Activated naive CD4-positive, alpha-beta T cell treated with anti-CD3 and anti-CD28 coated beads, Interleukin-2, amount 50 U/mL, for 24 hours (primary cell): ENCODE results near the gene NBAS.
A peak's percentile ranks its signal among the peaks of the same experiment; 100 is the strongest.
"Not testable (repeated sequence)": the region's sequence is repeated elsewhere in the genome, so short reads cannot be mapped to it uniquely, and the experiment has no call there.

ENCODE experiments used
- H3K27ac Mint-ChIP-seq: one replicate; pipeline ENCODE4 v1.8.0; 2021; ENCODE audit warnings: mild to moderate bottlenecking, mixed read lengths
- H3K27me3 Mint-ChIP-seq: one replicate; pipeline ENCODE4 v1.8.0; 2021; ENCODE audit warnings: mixed read lengths
- H3K36me3 Mint-ChIP-seq: one replicate; pipeline ENCODE4 v1.8.0; 2021; ENCODE audit warnings: mixed read lengths
- H3K4me1 Mint-ChIP-seq: one replicate; pipeline ENCODE4 v1.8.0; 2021; ENCODE audit warnings: mixed read lengths
- H3K4me3 Mint-ChIP-seq: one replicate; pipeline ENCODE4 v1.8.0; 2021; ENCODE audit warnings: mild to moderate bottlenecking, mixed read lengths
- H3K9me3 Mint-ChIP-seq: one replicate; pipeline ENCODE4 v1.8.0; 2021; ENCODE audit warnings: mixed read lengths

The NBAS gene

DNA sequence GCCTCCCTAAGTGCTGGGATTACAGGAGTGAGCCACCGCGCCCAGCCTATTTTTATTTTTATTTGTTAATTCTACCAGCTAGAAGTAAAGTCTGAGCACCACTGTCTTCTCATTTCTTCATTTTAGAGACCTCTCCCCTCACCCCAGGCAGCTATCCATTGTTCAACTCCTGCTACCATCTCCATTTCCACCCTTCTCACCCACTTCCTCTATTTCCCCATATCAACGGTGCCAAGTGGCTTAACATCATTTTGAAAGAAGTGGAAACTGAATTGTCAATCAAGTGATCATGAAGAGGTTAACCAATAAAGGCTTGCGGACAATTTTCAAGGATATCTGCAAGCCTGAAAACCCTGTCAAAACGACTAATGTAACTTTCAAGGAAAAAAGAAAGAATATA lies 323.1 kb downstream of the NBAS start:
- no peak overlapping the region for H3K4me3 Mint-ChIP-seq
- H3K9me3 Mint-ChIP-seq: no peaks in the 10 kb centered on the region
- no peak overlapping the region for H3K27ac Mint-ChIP-seq
- H3K27me3 Mint-ChIP-seq: no peaks in the 10 kb centered on the region
- H3K4me1 Mint-ChIP-seq: peaks cover 5% of the 10 kb centered on the region
- peaks cover 21% of the 10 kb centered on the region for H3K36me3 Mint-ChIP-seq

DNA sequence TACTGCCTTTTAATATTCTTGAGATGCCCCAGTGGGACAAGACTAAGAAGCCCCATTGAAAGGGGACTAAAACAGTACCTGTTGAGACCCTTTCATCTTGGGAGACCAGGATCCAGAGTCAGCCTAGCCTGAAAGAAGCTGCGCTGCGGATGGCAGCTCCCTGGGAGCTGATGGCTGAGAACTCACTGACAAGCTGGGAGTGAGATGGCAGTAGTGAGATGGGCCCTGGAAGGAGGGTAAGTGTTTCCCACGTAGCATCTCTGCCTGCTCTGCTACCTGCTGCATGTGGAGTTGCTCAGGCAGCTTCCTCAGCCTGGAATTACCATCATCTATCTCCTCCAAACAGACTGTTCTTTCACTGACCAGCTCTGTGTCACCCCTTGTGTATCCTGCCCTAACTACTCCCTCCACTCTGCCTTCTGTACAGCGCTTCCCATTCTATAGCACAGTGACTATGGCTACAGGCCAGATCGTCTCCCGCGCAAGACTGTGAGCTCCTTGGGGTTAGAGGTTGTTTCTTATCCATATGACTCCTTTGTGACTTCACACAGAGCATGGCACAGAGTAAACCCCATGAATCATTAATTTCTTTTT lies 330.4 kb downstream of the NBAS start:
- H3K27me3 Mint-ChIP-seq: no peaks in the 10 kb centered on the region
- H3K4me1 Mint-ChIP-seq: no peaks in the 10 kb centered on the region
- H3K36me3 Mint-ChIP-seq: peaks cover 36% of the 10 kb centered on the region
- H3K4me3 Mint-ChIP-seq: no peak overlapping the region
- H3K27ac Mint-ChIP-seq: no peak overlapping the region
- H3K9me3 Mint-ChIP-seq: no peaks in the 10 kb centered on the region

DNA sequence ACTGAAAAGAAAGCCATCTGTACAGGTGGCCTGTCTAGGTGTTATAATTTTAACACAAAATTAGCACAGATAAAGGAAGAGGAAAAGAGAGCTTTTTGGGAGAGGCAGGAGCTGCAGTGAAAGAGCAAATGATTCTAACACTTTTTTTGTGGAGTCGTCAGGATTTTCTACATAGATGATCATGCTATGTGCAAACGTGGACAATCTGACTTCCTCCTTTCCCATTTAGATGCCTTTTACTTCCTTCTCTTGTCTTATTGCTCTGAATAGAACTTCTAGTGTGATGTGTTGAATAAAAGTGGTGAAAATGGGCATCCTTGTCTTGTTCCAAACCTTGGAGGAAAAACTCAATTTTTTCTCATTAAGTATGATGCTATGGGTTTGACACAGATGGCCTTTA lies 334.5 kb downstream of the NBAS start:
- H3K4me3 Mint-ChIP-seq: no peak overlapping the region
- H3K36me3 Mint-ChIP-seq: peaks cover 46% of the 10 kb centered on the region
- no peaks in the 10 kb centered on the region for H3K4me1 Mint-ChIP-seq
- H3K27ac Mint-ChIP-seq: no peak overlapping the region
- H3K27me3 Mint-ChIP-seq: no peaks in the 10 kb centered on the region
- H3K9me3 Mint-ChIP-seq: no peaks in the 10 kb centered on the region

DNA sequence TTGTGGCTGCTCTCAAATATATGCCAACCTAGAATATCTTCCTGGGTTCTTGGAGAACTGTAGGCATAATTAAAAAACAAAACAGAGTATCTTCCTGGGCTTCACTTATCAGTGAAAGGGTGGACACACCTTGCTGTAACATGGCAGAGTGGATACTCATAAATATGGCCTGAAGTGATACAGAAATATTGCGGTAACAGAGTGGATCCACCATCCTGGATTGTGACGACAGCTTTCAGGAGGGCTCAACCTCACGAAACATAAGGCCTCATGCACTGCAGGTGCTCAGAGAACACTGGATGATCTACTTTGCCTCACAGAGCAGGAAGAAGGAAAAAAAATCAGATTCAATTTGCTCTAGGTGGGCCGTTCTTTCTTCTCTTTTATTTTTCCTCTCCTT lies 336.0 kb downstream of the NBAS start:
- Mint-ChIP-seq H3K4me3 (no peak overlapping the region), H3K4me1 (no peaks in the 10 kb centered on the region), H3K27ac (no peak overlapping the region), H3K9me3 (no peaks in the 10 kb centered on the region), H3K27me3 (no peaks in the 10 kb centered on the region), H3K36me3 (peaks cover 43% of the 10 kb centered on the region)

DNA sequence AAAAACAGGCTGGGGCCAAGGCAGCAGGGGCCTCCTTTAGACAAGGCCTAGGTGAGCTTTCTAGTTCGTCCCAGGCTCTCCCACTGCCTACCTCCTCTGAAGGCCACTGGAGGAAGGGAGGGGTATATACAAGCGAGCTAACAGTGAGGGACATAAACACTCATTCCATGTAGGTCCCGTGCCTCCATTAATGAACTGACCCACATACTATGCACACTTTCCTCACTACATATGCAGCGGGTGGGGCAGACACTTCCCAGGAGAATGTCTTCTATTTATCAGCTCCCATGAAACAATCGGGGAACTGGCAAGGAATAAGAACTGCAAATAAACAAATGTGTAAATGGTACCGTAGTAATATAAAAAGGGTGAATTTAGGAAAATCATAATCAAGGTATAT lies 336.5 kb downstream of the NBAS start:
- Mint-ChIP-seq H3K4me3 (no peak overlapping the region), H3K27me3 (no peaks in the 10 kb centered on the region), H3K9me3 (no peaks in the 10 kb centered on the region), H3K36me3 (peaks cover 40% of the 10 kb centered on the region), H3K4me1 (no peaks in the 10 kb centered on the region), H3K27ac (no peak overlapping the region)

DNA sequence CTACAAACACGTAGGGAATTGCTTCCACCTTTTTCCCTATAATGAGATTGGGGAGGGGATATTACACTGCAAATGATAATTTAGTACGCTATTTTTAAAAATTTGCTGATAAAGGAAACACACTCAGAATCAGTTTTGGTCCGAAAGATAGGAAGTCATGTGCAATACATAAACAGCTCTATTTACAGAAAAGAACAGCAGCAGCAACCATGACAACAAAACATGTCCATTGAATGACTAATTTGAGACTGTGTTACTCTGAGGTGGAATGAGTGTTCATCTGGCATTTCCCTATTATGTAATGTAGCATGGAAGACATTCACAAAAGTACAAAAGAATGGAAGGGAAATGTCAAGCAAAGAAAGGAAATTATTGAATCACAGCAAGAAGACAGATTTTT lies 337.2 kb downstream of the NBAS start:
- Mint-ChIP-seq H3K4me1 (no peaks in the 10 kb centered on the region), H3K27ac (no peak overlapping the region), H3K9me3 (no peaks in the 10 kb centered on the region), H3K4me3 (no peak overlapping the region), H3K27me3 (no peaks in the 10 kb centered on the region), H3K36me3 (peaks cover 40% of the 10 kb centered on the region)

DNA sequence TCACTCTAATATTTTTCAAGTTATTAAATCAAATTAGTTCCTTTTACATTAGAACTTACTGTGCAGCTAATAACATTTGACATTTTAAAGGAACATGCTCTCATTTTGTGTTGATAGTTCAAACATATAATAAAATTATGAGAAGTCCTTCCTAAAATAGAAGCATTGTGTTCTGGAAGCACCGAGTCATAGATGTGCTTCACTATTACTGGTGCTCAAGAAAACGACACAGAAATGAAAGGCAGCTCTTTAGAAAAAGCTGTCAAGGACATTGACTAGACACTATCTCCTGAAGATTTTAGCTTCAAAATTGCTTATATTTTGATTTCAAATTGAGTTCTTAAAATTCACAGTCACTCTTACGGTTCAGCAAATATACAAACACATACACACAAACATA lies 338.3 kb downstream of the NBAS start:
- Mint-ChIP-seq H3K27me3 (no peaks in the 10 kb centered on the region), H3K4me3 (no peak overlapping the region), H3K27ac (no peak overlapping the region), H3K9me3 (no peaks in the 10 kb centered on the region), H3K4me1 (no peaks in the 10 kb centered on the region), H3K36me3 (peaks cover 36% of the 10 kb centered on the region)

DNA sequence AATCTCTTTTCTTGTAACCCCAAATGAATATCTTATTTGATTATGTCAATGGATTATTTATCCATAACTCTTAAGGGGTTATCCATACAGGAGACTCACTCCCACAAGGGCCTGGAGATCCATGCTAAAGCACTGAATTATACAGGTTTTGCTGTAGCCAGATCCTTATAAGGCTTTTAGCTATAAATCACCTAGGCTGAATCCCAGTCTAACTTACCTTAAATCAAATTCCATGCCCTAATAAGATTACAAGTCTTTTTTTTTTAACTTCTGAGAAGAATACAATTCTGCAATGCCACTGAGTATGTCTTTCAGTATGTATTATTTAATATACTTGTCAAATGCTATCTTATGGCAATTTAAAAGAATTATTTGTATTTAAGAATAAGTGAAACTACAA lies 340.5 kb downstream of the NBAS start:
- Mint-ChIP-seq H3K4me3 (no peak overlapping the region), H3K27ac (no peak overlapping the region), H3K27me3 (no peaks in the 10 kb centered on the region), H3K4me1 (no peaks in the 10 kb centered on the region), H3K9me3 (peaks cover 6% of the 10 kb centered on the region), H3K36me3 (peaks cover 39% of the 10 kb centered on the region)

DNA sequence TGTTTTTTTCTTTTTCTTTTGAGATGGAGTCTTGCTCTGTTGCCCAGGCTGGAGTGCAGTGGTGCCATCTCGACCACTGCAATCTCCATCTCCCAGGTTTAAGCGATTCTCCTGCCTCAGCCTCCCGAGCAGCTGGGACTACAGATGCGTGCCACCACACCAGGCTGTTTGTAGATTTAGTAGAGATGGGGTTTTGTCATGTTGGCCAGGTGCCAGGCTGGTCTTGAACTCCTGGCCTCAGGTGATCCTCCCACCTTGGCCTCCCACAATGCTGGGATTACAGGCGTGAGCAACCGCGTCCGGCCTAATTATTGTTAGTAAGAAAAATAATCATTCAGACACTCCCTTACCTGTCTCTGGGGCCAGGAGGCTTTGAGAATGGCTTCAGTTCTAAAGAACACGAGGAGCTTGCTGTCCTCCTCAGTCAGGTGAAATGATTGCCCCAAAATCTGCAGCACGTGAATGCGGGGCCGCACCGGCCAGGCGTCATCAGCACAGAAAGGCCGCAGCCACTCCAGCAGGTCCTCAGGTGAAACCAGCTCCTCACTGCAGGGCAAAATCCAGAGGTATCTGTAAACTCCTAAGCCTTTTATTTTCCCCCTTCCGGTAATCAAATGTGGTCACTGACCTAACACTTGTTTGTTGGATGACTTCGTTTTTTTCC lies 342.6 kb downstream of the NBAS start:
- no peak overlapping the region for H3K4me3 Mint-ChIP-seq
- H3K27me3 Mint-ChIP-seq: no peaks in the 10 kb centered on the region
- H3K36me3 Mint-ChIP-seq: peaks cover 44% of the 10 kb centered on the region
- H3K4me1 Mint-ChIP-seq: no peaks in the 10 kb centered on the region
- no peak overlapping the region for H3K27ac Mint-ChIP-seq
- peaks cover 7% of the 10 kb centered on the region for H3K9me3 Mint-ChIP-seq

DNA sequence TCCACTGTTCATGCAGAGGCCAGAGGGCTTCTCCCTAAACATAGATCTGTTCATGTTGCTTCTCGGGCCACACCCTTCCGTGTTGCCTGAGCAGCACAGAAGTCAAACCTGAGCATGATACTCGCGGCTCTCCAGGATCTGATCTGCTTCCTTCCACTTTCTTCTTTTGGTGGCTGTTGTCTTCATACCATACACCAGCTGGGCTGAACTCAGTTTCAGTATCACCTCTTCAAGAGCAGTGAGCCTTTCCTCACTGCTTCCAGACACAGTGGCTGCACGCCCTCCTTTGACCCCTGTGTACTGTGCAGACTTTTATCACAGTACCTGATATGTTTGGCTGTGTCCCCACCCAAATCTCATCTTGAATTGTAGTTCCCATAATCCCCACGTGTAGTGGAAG lies 348.9 kb downstream of the NBAS start:
- peaks cover 84% of the 10 kb centered on the region for H3K36me3 Mint-ChIP-seq
- H3K4me1 Mint-ChIP-seq: peaks cover 11% of the 10 kb centered on the region
- H3K27me3 Mint-ChIP-seq: no peaks in the 10 kb centered on the region
- H3K9me3 Mint-ChIP-seq: peaks cover 48% of the 10 kb centered on the region
- H3K4me3 Mint-ChIP-seq: no peak overlapping the region
- H3K27ac Mint-ChIP-seq: no peak overlapping the region

DNA sequence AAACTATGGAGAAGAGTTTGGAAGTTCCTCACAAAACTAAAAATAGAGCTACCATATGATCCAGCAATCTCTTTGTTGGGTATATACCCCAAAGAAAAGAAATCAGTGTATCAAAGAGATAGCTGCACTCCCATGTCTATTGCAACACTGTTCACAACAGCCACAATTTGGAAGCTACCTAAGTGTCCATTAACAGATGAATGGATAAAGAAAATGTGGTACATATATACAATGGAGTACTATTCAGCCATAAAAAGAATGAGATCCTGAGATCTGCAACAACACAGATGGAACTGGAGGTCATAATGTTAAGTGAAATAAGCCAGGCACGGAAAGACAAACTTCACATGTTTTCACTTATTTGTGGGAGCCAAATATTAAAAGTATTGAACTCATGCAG lies 350.6 kb downstream of the NBAS start:
- H3K4me1 Mint-ChIP-seq: peaks cover 21% of the 10 kb centered on the region
- H3K36me3 Mint-ChIP-seq: peaks cover 84% of the 10 kb centered on the region
- H3K27ac Mint-ChIP-seq, H3K27me3 Mint-ChIP-seq, H3K4me3 Mint-ChIP-seq: not testable (repeated sequence)
- peaks cover 49% of the 10 kb centered on the region for H3K9me3 Mint-ChIP-seq

DNA sequence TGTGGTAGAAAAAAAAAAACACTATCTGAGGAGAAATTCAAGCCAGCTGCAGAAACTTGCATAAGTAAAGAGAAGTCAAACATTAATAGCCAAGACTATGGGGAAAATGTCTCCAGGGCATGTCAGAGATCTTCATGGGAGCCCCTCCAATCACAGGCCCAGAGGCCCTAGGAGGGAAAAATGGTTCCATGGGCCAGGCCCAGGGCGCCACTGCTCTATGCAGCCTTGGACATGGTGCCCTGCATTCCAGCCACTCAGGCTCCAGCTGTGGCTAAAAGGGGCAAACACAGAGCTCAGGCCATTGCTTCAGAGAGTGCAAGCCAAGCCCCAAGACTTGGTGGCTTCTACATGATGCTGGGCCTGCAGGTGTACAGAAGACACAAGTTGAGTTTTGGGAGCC lies 354.7 kb downstream of the NBAS start:
- H3K36me3 Mint-ChIP-seq: peaks cover 65% of the 10 kb centered on the region
- H3K4me3 Mint-ChIP-seq: peak overlapping the region; percentile 47
- H3K27me3 Mint-ChIP-seq: no peaks in the 10 kb centered on the region
- no peak overlapping the region for H3K27ac Mint-ChIP-seq
- H3K4me1 Mint-ChIP-seq: peaks cover 28% of the 10 kb centered on the region
- peaks cover 37% of the 10 kb centered on the region for H3K9me3 Mint-ChIP-seq

DNA sequence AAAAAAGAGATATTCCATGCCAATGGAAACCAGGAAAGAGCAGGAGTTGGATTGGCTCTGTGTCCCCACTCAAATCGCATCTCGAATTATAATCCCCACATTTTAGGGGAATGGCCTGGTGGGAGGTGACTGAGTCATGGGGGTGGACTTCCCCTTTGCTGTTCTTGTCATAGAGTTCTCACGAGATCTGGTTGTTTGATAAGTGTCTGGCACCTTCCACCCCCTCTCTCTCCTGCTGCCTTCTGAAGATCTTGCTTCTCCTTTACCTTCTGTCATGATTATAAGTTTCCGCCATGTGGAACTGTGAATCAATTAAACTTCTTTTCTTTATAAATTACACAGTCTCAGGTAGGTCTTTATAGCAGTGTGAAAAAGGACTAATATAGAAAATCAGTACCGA lies 355.6 kb downstream of the NBAS start:
- peak overlapping the region; percentile 89 for H3K27ac Mint-ChIP-seq
- peaks cover 31% of the 10 kb centered on the region for H3K9me3 Mint-ChIP-seq
- H3K4me3 Mint-ChIP-seq: peak overlapping the region; percentile 47
- H3K36me3 Mint-ChIP-seq: peaks cover 62% of the 10 kb centered on the region
- H3K27me3 Mint-ChIP-seq: no peaks in the 10 kb centered on the region
- peaks cover 28% of the 10 kb centered on the region for H3K4me1 Mint-ChIP-seq

DNA sequence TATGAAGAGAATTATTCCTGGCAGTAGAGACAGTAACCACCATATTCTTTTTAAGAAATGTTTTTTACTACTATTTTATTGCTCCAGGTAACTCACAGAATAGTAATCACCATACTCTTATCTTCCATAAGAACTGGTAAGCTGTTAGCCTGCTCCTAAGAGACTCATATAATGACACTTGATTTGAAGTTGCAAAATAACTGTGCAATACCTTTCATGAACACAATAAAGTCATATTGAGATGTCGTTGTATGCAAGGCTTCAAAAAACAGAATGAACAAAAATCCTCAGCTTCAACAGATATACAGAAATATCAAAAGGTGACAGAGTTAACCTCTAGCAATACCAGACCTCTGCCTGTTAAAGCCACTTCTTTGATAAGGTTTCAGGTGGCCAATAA lies 360.1 kb downstream of the NBAS start:
- peaks cover 11% of the 10 kb centered on the region for H3K9me3 Mint-ChIP-seq
- no peaks in the 10 kb centered on the region for H3K27me3 Mint-ChIP-seq
- no peak overlapping the region for H3K27ac Mint-ChIP-seq
- H3K36me3 Mint-ChIP-seq: peaks cover 28% of the 10 kb centered on the region
- H3K4me3 Mint-ChIP-seq: no peak overlapping the region
- H3K4me1 Mint-ChIP-seq: peaks cover 11% of the 10 kb centered on the region

DNA sequence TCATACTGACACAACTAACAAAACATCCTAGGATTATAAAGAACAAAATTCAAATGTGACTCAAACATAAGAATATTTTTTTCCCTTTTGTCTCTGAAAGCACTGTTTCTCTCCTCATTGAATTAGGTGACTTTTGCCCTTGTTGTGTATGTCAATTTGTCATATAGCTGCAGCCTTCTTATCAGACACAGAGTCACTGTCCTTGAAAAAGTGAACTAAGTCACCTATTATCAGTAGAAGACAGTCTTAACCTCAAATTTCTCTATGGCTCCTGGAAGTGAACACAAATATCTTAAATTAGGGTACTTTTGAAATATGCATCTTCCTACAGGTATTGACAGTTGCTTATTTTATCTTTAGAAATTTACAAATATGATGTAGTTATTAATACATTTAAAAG lies 360.6 kb downstream of the NBAS start:
- Mint-ChIP-seq H3K27ac (no peak overlapping the region), H3K9me3 (peaks cover 6% of the 10 kb centered on the region), H3K36me3 (peaks cover 26% of the 10 kb centered on the region), H3K4me3 (no peak overlapping the region), H3K27me3 (no peaks in the 10 kb centered on the region), H3K4me1 (peaks cover 7% of the 10 kb centered on the region)

DNA sequence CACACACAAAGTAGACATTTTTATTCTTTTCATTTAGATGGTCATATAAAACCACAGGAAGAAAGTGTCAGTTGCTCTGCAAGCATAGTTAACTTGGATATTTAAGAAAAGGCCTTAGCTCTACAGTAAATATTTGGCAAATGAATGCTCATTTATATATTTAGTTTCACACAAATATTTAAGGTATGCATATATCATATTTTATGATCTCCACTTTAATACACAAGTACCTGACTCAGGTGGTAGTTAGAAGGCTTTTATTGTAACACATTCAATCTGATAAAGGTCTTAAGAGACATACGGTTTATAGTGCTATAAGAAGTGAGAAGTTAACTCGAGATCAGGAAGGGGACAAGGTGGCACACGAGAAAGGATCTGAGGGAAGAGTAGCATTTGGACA lies 363.1 kb downstream of the NBAS start:
- H3K4me3 Mint-ChIP-seq: no peak overlapping the region
- no peaks in the 10 kb centered on the region for H3K9me3 Mint-ChIP-seq
- peaks cover 23% of the 10 kb centered on the region for H3K36me3 Mint-ChIP-seq
- H3K27ac Mint-ChIP-seq: no peak overlapping the region
- H3K4me1 Mint-ChIP-seq: no peaks in the 10 kb centered on the region
- H3K27me3 Mint-ChIP-seq: no peaks in the 10 kb centered on the region

DNA sequence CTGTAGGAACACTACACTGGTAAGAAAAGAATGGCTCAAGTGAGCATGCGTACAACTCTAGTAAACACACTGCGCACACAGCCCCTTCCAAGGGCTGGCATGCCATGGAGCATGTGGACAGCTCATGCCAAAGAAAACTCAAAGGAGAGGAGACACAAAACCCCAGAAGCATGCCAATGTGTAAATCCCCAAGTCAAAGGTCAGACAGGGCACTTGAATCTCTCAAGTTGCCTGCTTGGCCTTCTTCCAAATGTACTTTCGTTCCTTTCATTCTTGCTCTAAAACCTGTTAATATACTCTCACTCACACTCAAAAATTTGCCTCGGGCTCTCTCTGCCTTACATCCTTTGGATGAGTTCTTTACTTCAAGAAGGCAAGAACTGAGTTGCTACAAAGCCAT lies 365.3 kb downstream of the NBAS start:
- Mint-ChIP-seq H3K36me3 (peaks cover 26% of the 10 kb centered on the region), H3K27me3 (no peaks in the 10 kb centered on the region), H3K4me1 (peaks cover 5% of the 10 kb centered on the region), H3K4me3 (no peak overlapping the region), H3K27ac (no peak overlapping the region), H3K9me3 (no peaks in the 10 kb centered on the region)
